GM12892 (cell line): ENCODE results near the gene EFS.

Experiments used
- POLR2A ChIP-seq: IDR thresholded peaks from 2 replicates; pipeline ENCODE4 v1.6.1; 2011; ENCODE audit warnings: low read depth, low read length, control low read depth
- POLR2AphosphoS5 ChIP-seq: IDR thresholded peaks from 2 replicates; pipeline ENCODE4 v1.6.1; 2011; ENCODE audit warnings: low read depth, low read length, control low read depth

DNA sequence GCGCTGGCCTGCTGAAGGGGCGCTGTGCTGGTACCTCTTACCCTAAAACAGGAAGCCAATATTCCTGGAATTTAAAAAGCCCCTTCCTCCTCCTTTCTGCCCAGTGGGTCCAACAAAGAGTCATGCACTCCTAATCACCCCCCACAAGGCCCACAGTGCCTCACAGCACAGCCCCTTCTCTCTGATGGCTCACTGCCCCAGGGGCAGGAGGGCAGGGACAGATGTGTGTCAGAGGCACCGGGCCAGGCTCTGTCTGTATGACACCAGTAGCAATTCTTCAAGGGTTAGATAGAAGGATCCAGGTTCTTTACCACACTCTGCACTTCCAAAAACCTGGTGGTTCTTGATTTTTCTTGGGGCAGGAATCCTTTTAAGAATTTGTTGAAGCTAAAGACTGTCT lies 34.2 kb upstream of the EFS start:
- no peak for TF ChIP-seq POLR2AphosphoS5
- no peak for TF ChIP-seq POLR2A
